ENCODE measurements around the gene C20orf96.

DNA sequence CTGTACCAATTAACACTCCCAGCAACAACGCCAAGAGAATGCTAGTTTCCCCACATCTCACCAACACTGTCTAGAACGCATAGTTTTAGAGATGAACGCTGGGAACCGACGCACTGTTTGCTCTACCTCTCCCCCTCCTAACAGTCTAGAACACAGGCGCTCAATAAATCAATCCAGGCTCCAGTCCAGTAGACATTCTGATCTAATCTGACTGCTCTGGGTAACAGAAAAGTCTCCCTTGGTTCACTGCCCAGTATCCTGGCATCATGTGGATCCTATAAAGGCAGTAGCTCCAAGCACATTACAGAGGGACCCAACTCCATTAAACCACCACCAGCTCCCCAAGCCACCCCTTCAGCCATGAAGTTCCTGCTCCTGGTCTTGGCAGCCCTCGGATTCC lies 33.1 kb downstream of the C20orf96 start, which contains the start of gene DEFB132:
- TF ChIP-seq POLR2A (IDR thresholded peaks at IDR 0.05) (no peak), POLR2AphosphoS5 (IDR thresholded peaks at IDR 0.05) (no peak)
- TF ChIP-seq, protein P1, sequence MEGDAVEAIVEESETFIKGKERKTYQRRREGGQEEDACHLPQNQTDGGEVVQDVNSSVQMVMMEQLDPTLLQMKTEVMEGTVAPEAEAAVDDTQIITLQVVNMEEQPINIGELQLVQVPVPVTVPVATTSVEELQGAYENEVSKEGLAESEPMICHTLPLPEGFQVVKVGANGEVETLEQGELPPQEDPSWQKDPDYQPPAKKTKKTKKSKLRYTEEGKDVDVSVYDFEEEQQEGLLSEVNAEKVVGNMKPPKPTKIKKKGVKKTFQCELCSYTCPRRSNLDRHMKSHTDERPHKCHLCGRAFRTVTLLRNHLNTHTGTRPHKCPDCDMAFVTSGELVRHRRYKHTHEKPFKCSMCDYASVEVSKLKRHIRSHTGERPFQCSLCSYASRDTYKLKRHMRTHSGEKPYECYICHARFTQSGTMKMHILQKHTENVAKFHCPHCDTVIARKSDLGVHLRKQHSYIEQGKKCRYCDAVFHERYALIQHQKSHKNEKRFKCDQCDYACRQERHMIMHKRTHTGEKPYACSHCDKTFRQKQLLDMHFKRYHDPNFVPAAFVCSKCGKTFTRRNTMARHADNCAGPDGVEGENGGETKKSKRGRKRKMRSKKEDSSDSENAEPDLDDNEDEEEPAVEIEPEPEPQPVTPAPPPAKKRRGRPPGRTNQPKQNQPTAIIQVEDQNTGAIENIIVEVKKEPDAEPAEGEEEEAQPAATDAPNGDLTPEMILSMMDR (IDR thresholded peaks at IDR 0.05) = no peak

Data from breast epithelium (tissue), 3 donors.